GM18505 (cell line): ENCODE results near the gene CUZD1.

Experiments used
- ATAC-seq: cut with Tn5 transposase; IDR thresholded peaks from one replicate; pipeline ENCODE4 v1.9.1; 2021; ENCODE audit not compliant: unreplicated experiment
- POLR2A ChIP-seq: IDR thresholded peaks from 4 replicates; pipeline ENCODE4 v1.6.1; 2011; ENCODE audit warnings: borderline replicate concordance; ENCODE audit not compliant: insufficient read depth, insufficient read length; ENCODE audit errors: extremely low read depth

CUZD1 gene

GRCh38 chr10:122849900-122850605 is 4.4 kb upstream of the CUZD1 start:
- no peak for TF ChIP-seq POLR2A
- no peak for ATAC-seq

DNA sequence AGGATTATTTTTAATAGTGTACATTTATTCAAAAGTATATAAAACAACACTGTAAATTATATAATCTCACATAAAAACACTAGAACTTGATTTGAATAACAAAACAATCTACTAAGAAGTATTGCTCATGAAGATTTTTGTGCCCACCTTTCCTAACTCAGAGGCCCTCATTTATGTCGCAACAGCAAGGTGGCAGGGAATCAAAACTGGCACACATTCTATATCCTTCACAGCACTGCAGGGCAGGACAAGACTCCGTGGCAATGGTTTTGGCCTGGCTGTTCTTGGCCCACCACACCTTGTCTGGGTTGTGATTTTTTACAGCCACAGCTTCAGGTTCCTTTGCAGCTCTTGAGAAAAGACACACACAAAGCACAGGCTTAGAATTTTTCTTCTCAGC is 3.4 kb upstream of the CUZD1 start:
- no peak for ATAC-seq
- TF ChIP-seq POLR2A: no peak

DNA sequence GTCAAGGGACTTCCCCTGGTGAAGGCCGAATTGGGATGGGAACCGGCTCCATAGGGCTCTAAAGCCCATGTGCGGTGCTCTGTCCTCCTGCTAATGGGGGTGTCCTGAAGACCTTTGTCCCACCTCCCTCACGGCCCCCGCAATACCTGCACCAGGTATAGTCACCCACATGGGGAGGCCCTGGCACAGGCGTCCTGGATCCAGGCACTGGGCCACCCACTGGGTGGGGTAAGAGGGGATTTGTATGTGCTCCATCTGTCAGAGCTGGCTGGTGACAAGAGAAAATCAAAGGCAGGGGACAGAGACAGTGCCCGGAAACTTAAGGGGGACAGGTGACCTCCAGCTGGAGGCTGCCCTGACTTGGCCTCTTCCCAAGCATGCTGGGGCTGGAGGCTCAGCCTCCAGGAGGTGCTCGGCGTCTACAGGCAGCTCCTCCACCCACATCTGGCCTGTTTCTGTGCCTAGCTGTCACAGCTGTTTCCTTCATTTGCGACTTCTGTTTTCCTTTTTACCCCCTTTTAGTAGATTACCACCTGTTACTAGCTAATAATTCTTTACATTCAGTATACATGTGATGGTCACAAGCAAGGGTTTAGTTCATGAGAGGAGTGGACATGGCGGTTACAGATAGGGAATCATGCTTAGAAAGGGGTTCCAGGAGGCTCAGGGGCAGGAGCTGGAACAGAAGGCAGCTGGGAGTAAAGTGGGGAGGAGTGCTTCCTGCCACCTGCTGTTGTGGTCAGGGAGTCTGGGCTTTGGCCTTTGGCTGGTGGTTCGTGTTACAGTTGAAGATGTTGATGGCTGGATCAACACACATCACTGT is 2.3 kb upstream of the CUZD1 start:
- TF ChIP-seq POLR2A: no peak
- ATAC-seq: no peak

GRCh38 chr10:122844146-122844545 is 1.5 kb downstream of the CUZD1 start:
- TF ChIP-seq POLR2A: no peak
- no peak for ATAC-seq

DNA sequence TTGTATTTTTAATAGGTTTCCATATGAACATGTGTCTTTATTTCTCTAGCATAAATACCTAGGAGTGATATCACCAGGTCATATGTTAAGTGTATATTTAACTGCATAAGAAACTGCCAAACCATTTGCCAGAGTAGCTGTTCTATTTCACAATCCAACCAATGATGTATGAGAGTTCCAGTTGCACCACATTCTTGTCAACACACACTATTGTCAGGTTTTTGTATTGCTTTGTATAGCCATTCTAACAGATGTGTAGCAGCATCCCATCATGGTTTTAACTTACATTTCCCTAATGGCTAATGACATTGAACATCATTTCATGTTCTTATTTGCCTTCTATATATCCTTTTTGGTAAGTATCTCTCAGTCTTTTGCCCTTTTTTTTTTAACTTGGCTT is 4.1 kb downstream of the CUZD1 start:
- no peak for ATAC-seq
- TF ChIP-seq POLR2A: no peak

- TF ChIP-seq POLR2A: no peak
- ATAC-seq: no peak
Observed at GRCh38 chr10:122839505-122839904, 6.2 kb downstream of the CUZD1 start.

DNA sequence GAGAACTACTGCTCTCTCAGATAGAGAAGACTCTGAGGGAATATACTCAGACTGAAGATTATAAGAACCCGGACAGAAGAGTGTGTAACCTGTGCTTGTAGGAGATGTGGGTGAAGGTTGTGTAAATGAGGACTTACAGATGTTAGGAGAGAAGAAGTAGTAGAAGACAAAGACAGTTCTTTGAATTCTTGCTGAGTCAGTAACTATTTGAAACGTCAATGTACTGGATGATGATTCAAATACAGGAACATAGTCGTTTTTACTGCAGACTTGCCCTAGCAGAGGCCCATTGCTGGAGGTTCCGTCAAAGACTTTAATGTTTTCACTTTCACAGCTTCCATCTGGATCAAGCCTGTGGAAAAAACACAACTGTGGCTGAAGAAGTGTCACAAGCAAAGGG is 6.8 kb downstream of the CUZD1 start:
- TF ChIP-seq POLR2A: no peak
- no peak for ATAC-seq

- ATAC-seq: no peak
- no peak for TF ChIP-seq POLR2A
Observed at GRCh38 chr10:122835908-122836307, 9.7 kb downstream of the CUZD1 start.

GRCh38 chr10:122830965-122831353 is 14.7 kb downstream of the CUZD1 start:
- TF ChIP-seq POLR2A: no peak
- no peak for ATAC-seq

GRCh38 chr10:122830273-122830964 is 15.2 kb downstream of the CUZD1 start:
- TF ChIP-seq POLR2A: no peak
- no peak for ATAC-seq

DNA sequence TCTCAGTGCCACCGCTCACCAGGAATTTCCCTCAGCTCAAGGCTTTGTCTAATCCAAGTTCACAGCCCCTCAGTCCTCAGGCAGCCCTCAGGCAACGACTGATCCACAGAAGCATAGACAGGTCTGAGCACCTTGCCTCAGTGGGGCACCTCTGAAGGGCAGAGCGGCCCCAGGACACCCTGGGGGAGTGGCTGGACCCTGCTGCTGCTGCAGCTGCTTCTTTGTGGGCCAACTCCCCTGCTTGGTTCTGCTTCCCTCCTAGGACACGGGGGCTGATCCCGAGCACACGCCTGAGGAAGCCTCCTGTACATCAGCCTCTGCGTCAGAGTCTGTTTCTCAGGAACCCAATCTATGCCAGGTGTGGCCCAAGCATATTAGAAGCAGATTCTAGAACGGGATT is 16.2 kb downstream of the CUZD1 start:
- TF ChIP-seq POLR2A: no peak
- ATAC-seq: no peak

DNA sequence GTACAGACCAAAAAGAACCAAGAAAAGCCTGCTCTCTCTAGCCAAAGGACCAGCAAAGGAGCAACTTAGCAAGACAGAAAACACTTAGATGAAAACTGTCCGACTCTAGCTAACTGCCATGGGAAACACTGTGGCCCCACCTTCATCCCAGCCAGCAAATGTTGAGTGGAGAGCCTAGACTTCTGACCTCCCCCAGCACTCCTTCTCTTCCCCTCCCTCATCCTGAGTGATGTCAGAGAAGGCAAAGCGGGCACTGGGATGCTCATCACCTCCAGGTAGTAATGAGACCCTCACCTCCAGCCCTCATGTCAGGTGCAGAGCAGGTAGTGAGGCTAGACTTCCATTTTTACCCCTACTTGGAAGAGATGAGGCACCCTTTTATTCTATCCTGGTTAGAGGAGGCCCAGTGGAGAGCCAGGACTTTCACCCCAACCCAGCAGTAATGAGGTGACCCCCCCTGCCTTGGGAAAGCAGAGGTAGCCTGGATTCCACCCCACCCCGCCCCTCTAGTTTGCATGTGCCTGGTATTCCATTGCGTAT is 16.9 kb downstream of the CUZD1 start:
- TF ChIP-seq POLR2A: no peak
- ATAC-seq: no peak

- no peak for TF ChIP-seq POLR2A
- no peak for ATAC-seq
Observed at GRCh38 chr10:122827302-122827701, 18.4 kb downstream of the CUZD1 start.

GRCh38 chr10:122822973-122823690 is 22.5 kb downstream of the CUZD1 start:
- TF ChIP-seq POLR2A: no peak
- no peak for ATAC-seq

DNA sequence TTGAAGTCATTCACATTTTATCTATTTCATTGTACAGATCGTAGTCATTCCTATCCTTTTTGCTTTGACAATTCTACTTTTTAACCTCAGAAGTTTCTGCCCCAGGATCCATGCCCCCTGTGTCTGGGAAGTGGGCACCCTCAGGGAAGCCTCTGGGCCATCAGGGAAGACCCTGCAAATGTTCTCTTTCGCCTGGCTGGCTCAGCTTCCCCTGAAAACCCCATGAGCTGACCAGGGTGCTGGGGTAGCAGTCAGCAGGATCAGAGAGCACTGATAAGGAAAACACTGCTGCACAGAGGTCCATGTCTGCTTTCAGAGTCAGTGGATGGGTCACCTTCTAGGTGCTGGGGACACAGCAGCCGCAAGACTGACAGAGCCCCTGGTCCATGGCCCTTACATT is 23.8 kb downstream of the CUZD1 start:
- no peak for ATAC-seq
- TF ChIP-seq POLR2A: no peak
